Measurements from ENCODE around the gene POU3F1. TPM values are rescaled to one million over a fixed set of nuclear protein-coding genes. Genes with fewer than 3 reads are reported as not detected.

The POU3F1 gene
- total and polyA plus RNA-seq, 4 donors = 0.04 to 0.20 (median 0.17) TPM

DNA sequence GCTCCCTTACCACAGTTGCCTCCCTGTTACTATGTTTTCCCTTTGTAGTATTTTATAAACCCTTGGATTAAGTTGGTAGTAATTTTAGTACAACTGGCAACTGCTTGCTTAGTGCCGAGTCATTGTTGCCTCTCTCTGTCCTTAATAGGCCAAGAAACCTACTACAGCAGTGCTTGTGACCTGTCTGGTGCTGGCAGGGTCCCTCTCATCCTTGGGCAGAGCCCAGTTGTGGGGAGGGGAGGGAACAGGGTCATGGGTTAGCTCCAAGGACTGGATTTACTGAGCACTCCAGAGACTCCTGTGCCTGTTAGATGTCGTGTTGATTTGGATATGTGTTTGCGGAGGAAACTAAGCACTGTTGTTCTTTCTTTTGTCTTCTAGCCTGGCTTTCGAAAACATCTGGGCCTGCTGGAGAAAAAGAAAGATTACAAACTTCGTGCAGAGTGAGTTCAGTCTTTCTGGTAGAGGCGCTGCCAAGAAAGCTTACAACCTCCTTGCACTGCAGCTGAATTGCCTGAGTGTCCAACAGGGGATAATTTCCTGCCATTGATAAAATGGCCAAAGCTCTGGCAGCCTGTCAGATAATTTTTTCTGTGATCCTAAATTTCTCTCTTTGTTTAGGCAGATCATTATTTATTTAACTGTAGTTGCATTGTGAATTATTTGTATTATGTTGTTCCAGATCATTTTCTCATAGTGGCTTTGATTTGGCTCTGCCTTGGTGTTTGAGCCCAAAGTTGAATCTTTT lies 30.4 kb downstream of the POU3F1 start:
- 56 to 71% methylated on average over 6 of the region's 6 CpGs for WGBS, 2 donors
- Histone ChIP-seq H3K9me3 (ENCODE audit: control insufficient read depth in 4 of 4, insufficient read depth in 3 of 4, low read length in 3 of 4) (no peaks in the 10 kb centered on the region), H3K36me3 (ENCODE audit: control insufficient read depth in 4 of 4, insufficient read depth in 4 of 4, low read length in 4 of 4) (peaks cover 10 to 24% (median 20%) of the 10 kb centered on the region in 4 donors), H3K9ac (ENCODE audit: insufficient read depth in 1 of 2, low read length in 2 of 2) (peak overlapping the region in 1 of 2 donors; percentile 64), H3K4me3 (no peak overlapping the region), H3K27me3 (ENCODE audit: control insufficient read depth in 3 of 3, insufficient read depth in 3 of 3, low read length in 2 of 3) (no peaks in the 10 kb centered on the region), H3K27ac (ENCODE audit: low read depth in 1 of 2, low read length in 1 of 2) (peak overlapping the region; percentile 51 to 59), H3K4me1 (ENCODE audit: control insufficient read depth in 5 of 5, insufficient read depth in 5 of 5, low read length in 5 of 5) (peaks cover 4 to 46% (median 22%) of the 10 kb centered on the region in 5 donors)
- TF ChIP-seq, protein P1, sequence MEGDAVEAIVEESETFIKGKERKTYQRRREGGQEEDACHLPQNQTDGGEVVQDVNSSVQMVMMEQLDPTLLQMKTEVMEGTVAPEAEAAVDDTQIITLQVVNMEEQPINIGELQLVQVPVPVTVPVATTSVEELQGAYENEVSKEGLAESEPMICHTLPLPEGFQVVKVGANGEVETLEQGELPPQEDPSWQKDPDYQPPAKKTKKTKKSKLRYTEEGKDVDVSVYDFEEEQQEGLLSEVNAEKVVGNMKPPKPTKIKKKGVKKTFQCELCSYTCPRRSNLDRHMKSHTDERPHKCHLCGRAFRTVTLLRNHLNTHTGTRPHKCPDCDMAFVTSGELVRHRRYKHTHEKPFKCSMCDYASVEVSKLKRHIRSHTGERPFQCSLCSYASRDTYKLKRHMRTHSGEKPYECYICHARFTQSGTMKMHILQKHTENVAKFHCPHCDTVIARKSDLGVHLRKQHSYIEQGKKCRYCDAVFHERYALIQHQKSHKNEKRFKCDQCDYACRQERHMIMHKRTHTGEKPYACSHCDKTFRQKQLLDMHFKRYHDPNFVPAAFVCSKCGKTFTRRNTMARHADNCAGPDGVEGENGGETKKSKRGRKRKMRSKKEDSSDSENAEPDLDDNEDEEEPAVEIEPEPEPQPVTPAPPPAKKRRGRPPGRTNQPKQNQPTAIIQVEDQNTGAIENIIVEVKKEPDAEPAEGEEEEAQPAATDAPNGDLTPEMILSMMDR (IDR thresholded peaks at IDR 0.05; ENCODE audit: control extremely low read depth, extremely low read depth) = no peak
- DNase-seq = peak; percentile 92 to 99 (median 99)
- ATAC-seq (ENCODE audit: insufficient read depth, low FRiP score) = no peak

DNA sequence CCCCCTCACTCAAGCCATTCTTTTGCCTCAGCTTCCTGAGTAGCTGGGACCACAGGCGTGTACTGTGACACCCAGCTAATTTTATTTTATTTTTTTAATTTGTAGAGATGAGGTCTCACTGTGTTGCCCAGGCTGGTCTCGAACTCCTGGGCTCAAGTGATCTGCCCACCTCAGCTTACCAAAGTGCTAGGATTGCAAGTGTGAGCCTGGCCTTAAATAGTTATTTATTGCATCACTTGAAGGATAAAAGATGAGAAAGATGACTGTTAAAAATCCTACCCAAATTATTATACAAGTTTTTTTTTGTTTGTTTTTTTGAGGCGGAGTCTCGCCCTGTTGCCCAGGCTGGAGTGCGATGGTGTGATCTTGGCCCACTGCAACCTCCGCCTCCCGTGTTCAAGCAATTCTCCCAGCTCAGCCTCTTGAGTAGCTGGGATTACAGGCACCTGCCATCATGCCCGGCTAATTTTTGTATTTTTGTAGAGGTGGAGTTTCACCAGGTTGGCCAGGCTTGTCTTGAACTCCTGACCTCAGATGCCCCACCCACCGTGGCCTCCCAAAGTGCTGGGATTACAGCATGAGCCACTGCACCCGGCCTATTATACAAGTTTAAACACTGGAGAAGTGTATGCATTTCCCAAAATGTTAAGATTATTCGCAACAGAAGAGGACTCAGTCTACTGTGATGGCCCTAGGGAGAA lies 31.7 kb downstream of the POU3F1 start:
- DNase-seq = no peak
- no peaks in the 10 kb centered on the region for H3K27me3 ChIP-seq (ENCODE audit: control insufficient read depth in 3 of 3, insufficient read depth in 3 of 3, low read length in 2 of 3)
- peak overlapping the region in 1 of 2 donors; percentile 18 for H3K27ac ChIP-seq (ENCODE audit: low read depth in 1 of 2, low read length in 1 of 2)
- WGBS, 2 donors = 79 to 87% methylated on average over 11 of the region's 11 CpGs
- H3K36me3 ChIP-seq (ENCODE audit: control insufficient read depth in 4 of 4, insufficient read depth in 4 of 4, low read length in 4 of 4) = peaks cover 10 to 19% (median 15%) of the 10 kb centered on the region in 4 donors
- peaks cover 4 to 46% (median 22%) of the 10 kb centered on the region in 5 donors for H3K4me1 ChIP-seq (ENCODE audit: control insufficient read depth in 5 of 5, insufficient read depth in 5 of 5, low read length in 5 of 5)
- TF ChIP-seq, protein P1 (IDR thresholded peaks at IDR 0.05; ENCODE audit: control extremely low read depth, extremely low read depth) = no peak
- H3K9ac ChIP-seq (ENCODE audit: insufficient read depth in 1 of 2, low read length in 2 of 2) = no peak overlapping the region
- no peak for ATAC-seq (ENCODE audit: insufficient read depth, low FRiP score)
- H3K9me3 ChIP-seq (ENCODE audit: control insufficient read depth in 4 of 4, insufficient read depth in 3 of 4, low read length in 3 of 4) = no peaks in the 10 kb centered on the region
- H3K4me3 ChIP-seq = no peak overlapping the region

DNA sequence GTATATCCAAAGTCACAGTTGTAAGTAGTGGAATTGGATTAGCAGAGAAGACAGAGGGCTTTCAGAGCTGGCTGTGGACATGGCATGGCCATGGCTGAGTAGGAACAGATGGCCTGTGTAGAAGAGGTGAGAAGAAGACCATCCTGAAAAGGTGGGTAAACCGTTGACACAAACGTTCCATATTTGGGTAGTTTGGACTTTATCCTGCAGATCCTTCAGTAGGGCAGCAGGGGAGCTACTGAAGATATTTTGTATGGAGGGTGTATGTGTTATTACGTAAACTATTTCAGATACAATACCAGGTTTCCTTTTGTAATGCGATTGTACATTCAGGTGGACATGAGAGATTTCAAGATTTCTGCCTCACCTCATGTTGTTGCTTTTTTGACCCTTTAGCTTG lies 32.4 kb downstream of the POU3F1 start:
- WGBS, 2 donors = 41 to 55% methylated on average over 4 of the region's 4 CpGs

More for the DNA sequence above, 32.4 kb downstream of the POU3F1 start:
- H3K27ac ChIP-seq (ENCODE audit: low read depth in 1 of 2, low read length in 1 of 2) = peak overlapping the region in 1 of 2 donors; percentile 31
- peak overlapping the region in 1 of 2 donors; percentile 0 for H3K9ac ChIP-seq (ENCODE audit: insufficient read depth in 1 of 2, low read length in 2 of 2)
- DNase-seq (no peak), ATAC-seq (ENCODE audit: insufficient read depth, low FRiP score) (no peak)
- no peaks in the 10 kb centered on the region for H3K9me3 ChIP-seq (ENCODE audit: control insufficient read depth in 4 of 4, insufficient read depth in 3 of 4, low read length in 3 of 4)
- peaks cover 9 to 15% (median 12%) of the 10 kb centered on the region in 4 donors for H3K36me3 ChIP-seq (ENCODE audit: control insufficient read depth in 4 of 4, insufficient read depth in 4 of 4, low read length in 4 of 4)
- peaks cover 4 to 46% (median 22%) of the 10 kb centered on the region in 5 donors for H3K4me1 ChIP-seq (ENCODE audit: control insufficient read depth in 5 of 5, insufficient read depth in 5 of 5, low read length in 5 of 5)
- no peaks in the 10 kb centered on the region for H3K27me3 ChIP-seq (ENCODE audit: control insufficient read depth in 3 of 3, insufficient read depth in 3 of 3, low read length in 2 of 3)
- no peak overlapping the region for H3K4me3 ChIP-seq
- TF ChIP-seq, protein P1 (IDR thresholded peaks at IDR 0.05; ENCODE audit: control extremely low read depth, extremely low read depth) = no peak

All from lung (tissue), 12 donors.